GM10847 (cell line): Measurements from ENCODE around the gene GABBR2.

Source experiments
- POLR2A ChIP-seq: IDR thresholded peaks from 2 replicates; pipeline ENCODE4 v1.6.1; 2011; ENCODE audit not compliant: insufficient read length; ENCODE audit errors: extremely low read depth

GABBR2 gene

DNA sequence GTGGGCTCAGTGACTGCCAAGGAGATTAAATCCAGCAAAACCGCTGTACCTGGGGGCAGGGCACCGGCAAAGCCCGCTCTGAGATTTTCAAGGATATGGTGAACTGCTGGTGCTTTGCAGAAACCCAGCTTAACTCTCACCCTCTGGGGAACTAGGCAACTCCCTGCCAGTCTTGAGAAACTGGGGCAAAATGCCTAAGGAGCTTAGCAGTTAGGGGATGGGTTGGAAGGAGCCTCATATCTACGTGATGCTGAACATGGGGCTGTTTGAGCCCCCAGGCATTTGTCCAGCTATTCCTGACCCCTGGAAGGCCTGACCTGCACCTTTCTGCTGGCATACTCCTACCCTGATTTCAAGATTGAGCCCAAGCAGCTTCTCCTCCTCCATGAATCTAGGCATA is 344.6 kb downstream of the GABBR2 start:
- no peak for TF ChIP-seq POLR2A

GRCh38 chr9:98363644-98364043 is 345.1 kb downstream of the GABBR2 start:
- no peak for TF ChIP-seq POLR2A

DNA sequence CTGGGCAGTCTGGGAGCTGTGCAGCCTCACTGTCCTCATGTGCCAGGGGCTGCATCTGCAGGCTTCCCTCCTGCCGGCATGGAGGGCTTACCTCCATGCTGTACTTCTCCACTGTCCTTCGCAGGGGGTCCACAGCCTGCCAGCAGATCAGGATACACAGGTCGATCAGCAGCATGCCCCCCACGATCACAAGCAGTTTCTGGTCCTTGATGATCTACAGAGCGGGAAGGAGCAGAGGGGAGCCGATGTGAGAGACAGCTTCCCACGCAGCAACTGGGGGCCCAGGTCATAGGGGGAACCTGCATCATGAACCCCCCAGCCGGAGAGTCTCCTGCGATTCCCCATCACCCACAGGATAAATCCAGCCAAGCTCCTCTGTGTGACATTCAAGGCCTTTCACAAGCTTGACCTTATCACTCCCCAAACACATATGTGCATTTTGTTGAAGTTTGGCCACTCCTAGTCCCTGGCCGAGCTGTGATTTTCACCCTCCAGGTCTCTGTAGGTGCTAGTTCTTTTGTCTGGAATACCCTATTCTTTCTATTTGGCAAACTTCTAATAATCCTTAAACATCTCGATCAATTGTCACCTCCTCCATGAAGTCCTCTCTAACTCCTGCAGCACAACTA is 346.0 kb downstream of the GABBR2 start:
- TF ChIP-seq POLR2A: no peak

DNA sequence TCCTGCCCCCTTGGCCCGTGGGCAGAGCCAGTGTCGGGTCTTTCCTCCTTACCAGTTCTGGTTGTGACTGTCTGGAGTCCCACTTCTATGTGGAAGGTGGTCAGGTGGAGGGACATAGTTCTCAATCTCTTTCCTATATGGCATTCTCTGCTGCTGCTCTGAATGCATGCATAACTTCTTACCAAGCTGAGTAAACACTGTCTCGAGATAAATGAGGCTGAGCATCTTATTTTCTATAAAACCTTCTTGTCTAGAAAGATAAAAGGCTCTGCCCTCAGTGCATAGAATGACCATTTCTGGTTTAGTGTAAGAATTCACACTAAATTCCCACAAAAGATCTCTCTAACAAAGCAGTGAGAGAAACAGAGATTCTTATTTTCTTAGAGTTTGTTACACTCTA is 347.1 kb downstream of the GABBR2 start:
- TF ChIP-seq POLR2A: no peak

- no peak for TF ChIP-seq POLR2A
Observed at GRCh38 chr9:98360176-98360708, 348.5 kb downstream of the GABBR2 start.

DNA sequence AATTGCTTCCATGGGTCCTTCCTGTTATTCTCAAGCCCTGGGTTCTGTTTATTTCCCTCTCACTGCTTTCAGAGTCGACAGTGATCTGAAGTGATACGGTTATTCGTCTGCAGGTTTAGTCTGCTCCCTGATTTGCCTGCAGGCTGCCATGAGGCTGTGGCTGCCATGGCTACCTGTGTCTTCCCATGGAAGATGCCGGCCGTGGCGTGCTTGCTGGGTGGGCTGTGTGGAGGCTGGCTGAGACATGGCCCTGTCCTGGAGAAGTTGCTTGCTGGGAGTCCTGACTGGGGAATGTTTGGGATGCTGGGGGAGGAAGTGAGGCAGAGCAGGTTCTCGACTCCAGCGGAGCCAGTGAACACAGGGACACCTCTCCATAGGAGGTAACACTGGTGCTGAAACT is 349.2 kb downstream of the GABBR2 start:
- TF ChIP-seq POLR2A: no peak

GRCh38 chr9:98357921-98358535 is 350.7 kb downstream of the GABBR2 start:
- no peak for TF ChIP-seq POLR2A

DNA sequence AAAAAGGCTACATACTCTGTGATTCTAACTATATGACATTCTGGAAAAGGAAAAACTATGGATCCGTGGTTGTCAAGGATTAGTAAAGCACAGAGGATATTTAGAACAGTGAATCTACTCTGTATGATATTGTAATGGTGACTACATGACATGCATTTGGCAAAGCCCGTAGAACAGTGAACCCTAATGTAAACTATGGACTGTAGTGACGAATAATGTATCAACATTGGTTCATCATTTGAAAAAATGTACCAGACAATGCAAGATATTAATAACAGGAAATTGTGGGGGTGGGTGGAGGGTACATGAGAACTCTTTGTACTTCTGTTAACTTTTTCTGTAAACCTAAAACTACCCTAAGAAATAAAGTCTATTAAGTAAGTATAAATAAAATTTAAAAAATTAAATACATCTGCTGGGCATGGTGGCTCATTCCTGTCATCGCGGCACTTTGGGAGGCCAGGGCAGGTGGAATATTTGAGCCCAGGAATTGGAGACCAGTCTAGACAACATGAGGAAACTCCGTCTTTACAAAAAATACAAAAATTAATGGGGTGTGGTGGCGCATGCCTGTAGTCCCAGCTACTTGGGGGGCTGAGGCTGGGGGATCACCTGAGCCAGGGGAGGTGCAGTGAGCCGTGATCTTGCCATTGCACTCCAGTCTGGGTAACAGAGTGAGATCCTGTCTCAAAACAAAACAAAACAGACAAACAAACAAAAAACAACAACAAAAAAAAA is 351.6 kb downstream of the GABBR2 start:
- no peak for TF ChIP-seq POLR2A

GRCh38 chr9:98356326-98356725 is 352.4 kb downstream of the GABBR2 start:
- no peak for TF ChIP-seq POLR2A

DNA sequence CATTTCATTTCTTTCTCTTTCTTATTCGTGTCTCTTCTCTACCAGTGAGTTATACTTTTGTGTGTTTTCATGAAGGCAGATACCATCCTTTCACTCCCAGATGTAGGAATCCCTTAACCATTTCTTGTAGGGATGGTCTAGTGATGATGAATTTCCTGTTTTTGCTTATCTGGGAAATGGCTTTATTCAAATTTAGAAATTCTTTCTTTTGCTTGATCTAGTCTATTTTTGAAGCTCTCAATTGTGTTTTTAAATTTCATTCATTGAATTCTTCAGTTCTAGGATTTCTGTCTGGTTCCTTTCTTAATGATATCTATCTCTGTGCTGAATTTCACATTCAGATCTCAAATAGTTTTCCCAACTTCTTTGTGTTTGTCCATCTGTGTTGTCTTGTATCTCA is 357.4 kb downstream of the GABBR2 start:
- TF ChIP-seq POLR2A: no peak

- TF ChIP-seq POLR2A: no peak
Observed at GRCh38 chr9:98347642-98348041, 361.1 kb downstream of the GABBR2 start.

- no peak for TF ChIP-seq POLR2A
Observed at GRCh38 chr9:98345011-98345410, 363.7 kb downstream of the GABBR2 start.

GRCh38 chr9:98344581-98344980 is 364.2 kb downstream of the GABBR2 start:
- TF ChIP-seq POLR2A: no peak

DNA sequence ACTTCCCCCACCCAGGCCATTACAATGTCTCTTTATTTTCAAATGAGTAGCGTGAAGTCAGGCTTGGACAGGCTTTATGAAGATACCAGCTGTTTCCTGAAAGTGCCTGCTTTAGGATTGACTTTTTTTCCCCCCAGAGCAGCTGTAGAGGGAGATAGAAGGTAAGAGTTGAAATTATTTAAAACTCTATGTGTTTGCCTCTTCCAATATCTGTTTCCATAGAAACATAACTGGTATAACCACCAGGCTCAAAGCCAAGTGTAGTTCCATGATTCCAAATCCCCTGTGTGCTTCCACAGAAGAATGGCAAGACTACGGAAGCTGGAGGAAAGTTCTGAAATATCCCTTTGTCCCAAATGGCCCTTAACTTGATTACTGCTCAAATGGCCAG is 365.9 kb downstream of the GABBR2 start:
- no peak for TF ChIP-seq POLR2A

DNA sequence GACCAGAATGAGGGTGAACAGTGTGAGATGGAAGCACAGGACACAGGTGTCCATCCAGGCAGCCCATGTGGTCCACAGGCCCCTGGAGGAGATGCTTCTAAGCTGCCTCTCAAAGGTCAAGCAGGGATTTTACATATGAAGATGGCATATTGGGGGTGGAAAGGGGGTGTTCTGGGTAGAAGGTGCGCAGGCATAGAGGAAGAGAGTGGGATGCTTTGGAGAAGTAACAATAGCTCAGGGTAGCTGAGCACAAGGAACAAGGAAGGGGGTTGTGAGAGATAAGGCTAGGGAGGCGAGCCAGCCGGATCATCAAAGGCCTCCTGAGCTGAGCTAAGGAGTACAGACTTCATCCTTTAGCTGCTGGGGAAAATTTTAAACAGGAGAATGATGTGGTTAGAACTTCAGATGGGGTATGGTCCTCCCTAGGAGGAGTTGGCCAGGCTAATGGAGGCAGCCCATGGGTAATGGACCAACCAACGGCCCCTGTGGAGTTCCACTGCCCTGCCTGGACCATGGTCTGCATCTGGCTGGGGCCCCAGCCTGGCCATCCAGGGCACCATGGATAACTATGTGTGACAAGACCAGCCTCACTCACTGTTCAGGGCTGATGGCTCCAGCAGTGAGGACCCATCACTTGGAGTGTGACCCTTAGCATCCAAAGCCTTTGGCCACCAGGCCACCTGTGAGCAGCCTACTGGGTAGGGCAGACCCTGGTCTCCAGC is 366.5 kb downstream of the GABBR2 start:
- TF ChIP-seq POLR2A: no peak
